Fibroblast of lung (primary cell): ENCODE results near the gene NUDT8. TPM values are rescaled to one million over a fixed set of nuclear protein-coding genes. Genes with fewer than 3 reads are reported as not detected.

Source experiments
- DNase-seq, 2 donors: peaks; one replicate each; pipeline versions ENCODE4 v3.0.0 to v3.0.0-alpha.2; 2010; ENCODE audit warnings: low read depth in 2 of 2
- H2AFZ ChIP-seq: 2 replicates; pipeline ENCODE4 v1.5.1; 2012; ENCODE audit warnings: low read length, control low read depth, inconsistent platforms
- H3K27ac ChIP-seq: 2 replicates; pipeline ENCODE4 v1.5.1; 2011; ENCODE audit warnings: low read length, control low read depth; ENCODE audit not compliant: insufficient read depth
- H3K27me3 ChIP-seq: 2 replicates; pipeline ENCODE4 v1.5.1; 2011; ENCODE audit warnings: mild to moderate bottlenecking, low read length; ENCODE audit not compliant: control insufficient read depth, insufficient read depth
- H3K36me3 ChIP-seq: 2 replicates; pipeline ENCODE4 v1.5.1; 2011; ENCODE audit warnings: low read length; ENCODE audit not compliant: control insufficient read depth, insufficient read depth
- H3K4me1 ChIP-seq: 2 replicates; pipeline ENCODE4 v1.5.1; 2011; ENCODE audit warnings: low read length; ENCODE audit not compliant: control insufficient read depth, insufficient read depth; ENCODE audit errors: extremely low read depth
- H3K4me2 ChIP-seq: 2 replicates; pipeline ENCODE4 v1.5.1; 2011; ENCODE audit warnings: low read length, control low read depth; ENCODE audit not compliant: insufficient read depth; ENCODE audit errors: extremely low read depth
- H3K4me3 ChIP-seq, 4 experiments: fragments of 200-600 bp in 1 of 4; sonication (generic) in 1 of 4; replicated peaks in 1 of 4; 2 replicates each; pipeline ENCODE4 v1.5.1; 2011 to 2016; ENCODE audit warnings: low read length in 4 of 4, low read depth in 3 of 4, mild to moderate bottlenecking in 3 of 4, control low read depth in 2 of 4, inconsistent platforms in 1 of 4, mixed read lengths in 1 of 4; ENCODE audit not compliant: insufficient read depth in 1 of 4; ENCODE audit errors: control extremely low read depth in 1 of 4
- H3K79me2 ChIP-seq: 2 replicates; pipeline ENCODE4 v1.5.1; 2012; ENCODE audit warnings: mild to moderate bottlenecking, low read length, inconsistent platforms; ENCODE audit not compliant: control insufficient read depth, insufficient read depth
- H3K9ac ChIP-seq: 2 replicates; pipeline ENCODE4 v1.5.1; 2011; ENCODE audit warnings: mild to moderate bottlenecking, low read length, control low read depth; ENCODE audit not compliant: insufficient read depth
- H3K9me3 ChIP-seq: 2 replicates; pipeline ENCODE4 v1.5.1; 2012; ENCODE audit warnings: low read depth, low read length; ENCODE audit not compliant: control insufficient read depth, insufficient read depth
- H4K20me1 ChIP-seq: 2 replicates; pipeline ENCODE4 v1.5.1; 2011; ENCODE audit warnings: low read length; ENCODE audit not compliant: control insufficient read depth, insufficient read depth; ENCODE audit errors: extremely low read depth
- CTCF ChIP-seq, 2 donors: IDR thresholded peaks in 1 of 2; conservative IDR thresholded peaks in 1 of 2; 1 replicate in 1 of 2; 2 replicates in 1 of 2; pipeline ENCODE4 v1.5.1; 2011 to 2012; ENCODE audit warnings: low read length in 2 of 2, control low read depth in 1 of 2, inconsistent platforms in 1 of 2, low read depth in 1 of 2, mild to moderate bottlenecking in 1 of 2
- EZH2 ChIP-seq: IDR thresholded peaks from 2 replicates; pipeline ENCODE4 v1.5.1; 2012; ENCODE audit warnings: low read length, control low read depth, mild to moderate bottlenecking; ENCODE audit errors: missing control alignments
- polyA plus RNA-seq, 2 donors: library from polyadenylated mRNA; depleted of rRNA in 1 of 2; stranded (reverse) in 1 of 2; unstranded in 1 of 2; fragments of >200 nt; gene quantifications; 2 replicates each; pipeline ENCODE4 v1.2.1, GENCODE V29; 2011 to 2012; ENCODE audit warnings: missing spikeins in 1 of 2
- total RNA-seq: library from RNA; depleted of rRNA; stranded (reverse); fragments of >200 nt; gene quantifications from 2 replicates; pipeline ENCODE4 v1.2.1, GENCODE V29; 2014

NUDT8 gene
- total and polyA plus RNA-seq, 2 donors (not counting 1 experiment from before 2014, with no cell fraction given) = 0.90 to 5.0 TPM

- no peak overlapping the region for H2AFZ ChIP-seq
- H3K27me3 ChIP-seq = no peaks in the 10 kb centered on the region
- H3K79me2 ChIP-seq = no peaks in the 10 kb centered on the region
- no peak for TF ChIP-seq CTCF (conservative IDR thresholded peaks at IDR 0.05 in 1 of 2, IDR thresholded peaks at IDR 0.05 in 1 of 2; ENCODE audit: low read depth in 1 of 2, low read length in 2 of 2)
- TF ChIP-seq EZH2 = no peak
- no peak overlapping the region for H3K4me2 ChIP-seq
- H3K9ac ChIP-seq = no peak overlapping the region
- H3K4me3 ChIP-seq = no peak overlapping the region
- no peaks in the 10 kb centered on the region for H3K36me3 ChIP-seq
- no peaks in the 10 kb centered on the region for H4K20me1 ChIP-seq
- DNase-seq = no peak
- H3K9me3 ChIP-seq = no peaks in the 10 kb centered on the region
- H3K27ac ChIP-seq = no peak overlapping the region
- H3K4me1 ChIP-seq = peaks cover 3% of the 10 kb centered on the region
These were observed 2.6 kb upstream of the NUDT8 start for GRCh38 chr11:67632175-67632981.

- no peak overlapping the region for H3K27ac ChIP-seq
- H3K9ac ChIP-seq = no peak overlapping the region
- H3K79me2 ChIP-seq = no peaks in the 10 kb centered on the region
- no peak for TF ChIP-seq EZH2
- DNase-seq = no peak
- H4K20me1 ChIP-seq = no peaks in the 10 kb centered on the region
- H3K27me3 ChIP-seq = no peaks in the 10 kb centered on the region
- H2AFZ ChIP-seq = no peak overlapping the region
- no peak overlapping the region for H3K4me2 ChIP-seq
- H3K36me3 ChIP-seq = no peaks in the 10 kb centered on the region
- peaks cover 3% of the 10 kb centered on the region for H3K4me1 ChIP-seq
- no peak overlapping the region for H3K4me3 ChIP-seq
- H3K9me3 ChIP-seq = no peaks in the 10 kb centered on the region
These were observed 2.1 kb upstream of the NUDT8 start for GRCh38 chr11:67631853-67632174.

- Histone ChIP-seq H3K4me3 (no peak overlapping the region), H3K9me3 (no peaks in the 10 kb centered on the region), H3K4me2 (no peak overlapping the region), H3K36me3 (no peaks in the 10 kb centered on the region), H4K20me1 (no peaks in the 10 kb centered on the region), H3K27me3 (no peaks in the 10 kb centered on the region), H3K4me1 (peaks cover 3% of the 10 kb centered on the region), H3K27ac (no peak overlapping the region), H2AFZ (no peak overlapping the region), H3K9ac (no peak overlapping the region), H3K79me2 (no peaks in the 10 kb centered on the region)
- no peak for TF ChIP-seq CTCF (conservative IDR thresholded peaks at IDR 0.05 in 1 of 2, IDR thresholded peaks at IDR 0.05 in 1 of 2; ENCODE audit: low read depth in 1 of 2, low read length in 2 of 2)
- no peak for TF ChIP-seq EZH2
- DNase-seq = no peak
These were observed 1.7 kb upstream of the NUDT8 start for GRCh38 chr11:67631411-67631810.
